Endodermal cell (in vitro differentiated cells): Measurements from ENCODE around the gene TTLL9. TPM values are rescaled to one million over a fixed set of nuclear protein-coding genes. Genes with fewer than 3 reads are reported as not detected.
"Not testable (repeated sequence)": the region's sequence is repeated elsewhere in the genome, so short reads cannot be mapped to it uniquely, and the experiment has no call there.

Experiments
- DNase-seq: peaks from one replicate; pipeline ENCODE4 v3.0.0-alpha.2; 2017
- H3K27ac ChIP-seq: 2 replicates; pipeline ENCODE4 v1.5.1; 2013; ENCODE audit warnings: mild to moderate bottlenecking, low read depth, low read length, moderate library complexity
- H3K27me3 ChIP-seq: 2 replicates; pipeline ENCODE4 v1.6.1; 2013; ENCODE audit warnings: mild to moderate bottlenecking, low read length, moderate library complexity; ENCODE audit not compliant: insufficient read depth, control insufficient read depth, poor library complexity, severe bottlenecking
- H3K36me3 ChIP-seq: 2 replicates; pipeline ENCODE4 v1.7.0; 2013; ENCODE audit warnings: mild to moderate bottlenecking, low read length, moderate library complexity; ENCODE audit not compliant: control insufficient read depth, insufficient read depth
- H3K4me1 ChIP-seq: one replicate; pipeline ENCODE4 v1.7.0; 2013; ENCODE audit warnings: low read length; ENCODE audit not compliant: control insufficient read depth, insufficient read depth
- H3K4me3 ChIP-seq: 2 replicates; pipeline ENCODE4 v1.5.1; 2013; ENCODE audit warnings: mild to moderate bottlenecking, low read length, moderate library complexity
- H3K9ac ChIP-seq: 2 replicates; pipeline ENCODE4 v1.6.1; 2013; ENCODE audit warnings: mild to moderate bottlenecking, low read length, moderate library complexity; ENCODE audit not compliant: poor library complexity, severe bottlenecking; ENCODE audit errors: extremely low read depth
- H3K9me3 ChIP-seq: 2 replicates; pipeline ENCODE4 v1.6.1; 2013; ENCODE audit warnings: mild to moderate bottlenecking, low read length, moderate library complexity; ENCODE audit not compliant: control insufficient read depth
- H3K27ac Mint-ChIP-seq: 2 replicates; pipeline ENCODE4 v1.8.0; 2020; ENCODE audit warnings: mixed read lengths
- H3K27me3 Mint-ChIP-seq: 2 replicates; pipeline ENCODE4 v1.8.0; 2021; ENCODE audit warnings: mild to moderate bottlenecking, mixed read lengths; ENCODE audit not compliant: insufficient read depth
- H3K36me3 Mint-ChIP-seq: 2 replicates; pipeline ENCODE4 v1.8.0; 2020; ENCODE audit warnings: low read depth, mixed read lengths
- H3K4me1 Mint-ChIP-seq: 2 replicates; pipeline ENCODE4 v1.8.0; 2020; ENCODE audit warnings: mixed read lengths
- H3K4me3 Mint-ChIP-seq: 2 replicates; pipeline ENCODE4 v1.8.0; 2020; ENCODE audit warnings: mild to moderate bottlenecking, moderate library complexity, mixed read lengths
- H3K9me3 Mint-ChIP-seq: 2 replicates; pipeline ENCODE4 v1.8.0; 2020; ENCODE audit warnings: mild to moderate bottlenecking, mixed read lengths
- CTCF ChIP-seq: fragments of 200-600 bp; sonication (generic); conservative IDR thresholded peaks from 2 replicates; pipeline ENCODE4 v1.5.0; 2021; ENCODE audit warnings: antibody characterized with exemption, mild to moderate bottlenecking
- WGBS, 2 experiments: methylation state at CpG; one replicate each; pipeline versions ENCODE4 v1.1.5 to v1.1.7; 2013; ENCODE audit warnings: missing lambda C conversion rate in 2 of 2, mixed read lengths in 1 of 2; ENCODE audit not compliant: insufficient coverage in 1 of 2, insufficient read length in 1 of 2; 5-methylcytosine and 5-hydroxymethylcytosine counted together
- total RNA-seq, 2 donors: library from RNA; stranded (reverse); fragmentation: NEBNext Ultra II Directional in 1 of 2; extraction: Animal tissue kit (Norgen Biotek cat#: 25700) in 1 of 2; gene quantifications; 2 replicates in 1 of 2; 3 replicates in 1 of 2; pipeline ENCODE4 v1.2.1, GENCODE V29; 2021

TTLL9 gene
- total RNA-seq, 2 donors from 2014 or later, result 0.29 to 0.51 TPM

GRCh38 chr20:31914170-31914569 is 43.7 kb downstream of the TTLL9 start:
- 87 to 100% methylated on average over 1 to 5 of the region's 5 CpGs for WGBS, 2 experiments

GRCh38 chr20:31915491-31916280 is 45.3 kb downstream of the TTLL9 start:
- Histone ChIP-seq H3K27ac (no peak overlapping the region), H3K9ac (no peak overlapping the region), H3K27me3 (no peaks in the 10 kb centered on the region), H3K9me3 (peaks cover 6% of the 10 kb centered on the region), H3K36me3 (no peaks in the 10 kb centered on the region), H3K4me1 (no peaks in the 10 kb centered on the region), H3K4me3 (no peak overlapping the region)
- no peak for TF ChIP-seq CTCF
- H3K4me3 Mint-ChIP-seq, result no peak overlapping the region
- WGBS, 2 experiments, result 89 to 93% methylated on average over 6 to 7 of the region's 7 CpGs
- H3K4me1 Mint-ChIP-seq, result peaks cover 9% of the 10 kb centered on the region
- H3K27me3 Mint-ChIP-seq, result no peaks in the 10 kb centered on the region
- DNase-seq, result peak; percentile 29
- no peak overlapping the region for H3K27ac Mint-ChIP-seq
- H3K9me3 Mint-ChIP-seq, result no peaks in the 10 kb centered on the region
- H3K36me3 Mint-ChIP-seq, result no peaks in the 10 kb centered on the region

More at GRCh38 chr20:31914170-31914569, 43.7 kb downstream of the TTLL9 start:
- Mint-ChIP-seq H3K36me3 (no peaks in the 10 kb centered on the region), H3K4me1 (peaks cover 9% of the 10 kb centered on the region), H3K9me3 (no peaks in the 10 kb centered on the region), H3K27ac (no peak overlapping the region), H3K4me3 (no peak overlapping the region), H3K27me3 (no peaks in the 10 kb centered on the region)
- no peak overlapping the region for H3K4me3 ChIP-seq
- H3K36me3 ChIP-seq, result no peaks in the 10 kb centered on the region
- H3K4me1 ChIP-seq, result no peaks in the 10 kb centered on the region
- H3K9ac ChIP-seq, result no peak overlapping the region
- peaks cover 6% of the 10 kb centered on the region for H3K9me3 ChIP-seq
- TF ChIP-seq CTCF, result no peak
- H3K27ac ChIP-seq, result no peak overlapping the region
- H3K27me3 ChIP-seq, result no peaks in the 10 kb centered on the region
- DNase-seq, result no peak

GRCh38 chr20:31916708-31917107 is 46.3 kb downstream of the TTLL9 start:
- H3K27me3 Mint-ChIP-seq, result no peaks in the 10 kb centered on the region
- Histone ChIP-seq H3K27me3 (no peaks in the 10 kb centered on the region), H3K9me3 (peaks cover 6% of the 10 kb centered on the region), H3K4me3 (no peak overlapping the region), H3K36me3 (no peaks in the 10 kb centered on the region), H3K4me1 (no peaks in the 10 kb centered on the region), H3K9ac (no peak overlapping the region), H3K27ac (no peak overlapping the region)
- H3K4me1 Mint-ChIP-seq, result peaks cover 4% of the 10 kb centered on the region
- no peaks in the 10 kb centered on the region for H3K36me3 Mint-ChIP-seq
- 88 to 100% methylated on average over 2 to 3 of the region's 4 CpGs for WGBS, 2 experiments
- peak; percentile 37 for DNase-seq
- H3K4me3 Mint-ChIP-seq, result no peak overlapping the region
- TF ChIP-seq CTCF, result no peak
- no peaks in the 10 kb centered on the region for H3K9me3 Mint-ChIP-seq
- no peak overlapping the region for H3K27ac Mint-ChIP-seq

- H3K4me3 Mint-ChIP-seq, H3K9ac ChIP-seq, H3K36me3 ChIP-seq, H3K27ac Mint-ChIP-seq, H3K4me1 Mint-ChIP-seq, H3K9me3 ChIP-seq, H3K36me3 Mint-ChIP-seq, H3K9me3 Mint-ChIP-seq, H3K4me1 ChIP-seq, H3K27ac ChIP-seq, H3K27me3 Mint-ChIP-seq, H3K4me3 ChIP-seq, H3K27me3 ChIP-seq: not testable (repeated sequence)
- DNase-seq, result peak; percentile 24
- WGBS, 2 experiments, result 67 to 71% methylated on average over 5 to 7 of the region's 7 CpGs
Measured at GRCh38 chr20:31917962-31918412, 47.6 kb downstream of the TTLL9 start.
